ENCODE measurements around the gene KIF24.
"Not testable (repeated sequence)": the region's sequence is repeated elsewhere in the genome, so short reads cannot be mapped to it uniquely, and the experiment has no call there.

KIF24 gene, protein sequence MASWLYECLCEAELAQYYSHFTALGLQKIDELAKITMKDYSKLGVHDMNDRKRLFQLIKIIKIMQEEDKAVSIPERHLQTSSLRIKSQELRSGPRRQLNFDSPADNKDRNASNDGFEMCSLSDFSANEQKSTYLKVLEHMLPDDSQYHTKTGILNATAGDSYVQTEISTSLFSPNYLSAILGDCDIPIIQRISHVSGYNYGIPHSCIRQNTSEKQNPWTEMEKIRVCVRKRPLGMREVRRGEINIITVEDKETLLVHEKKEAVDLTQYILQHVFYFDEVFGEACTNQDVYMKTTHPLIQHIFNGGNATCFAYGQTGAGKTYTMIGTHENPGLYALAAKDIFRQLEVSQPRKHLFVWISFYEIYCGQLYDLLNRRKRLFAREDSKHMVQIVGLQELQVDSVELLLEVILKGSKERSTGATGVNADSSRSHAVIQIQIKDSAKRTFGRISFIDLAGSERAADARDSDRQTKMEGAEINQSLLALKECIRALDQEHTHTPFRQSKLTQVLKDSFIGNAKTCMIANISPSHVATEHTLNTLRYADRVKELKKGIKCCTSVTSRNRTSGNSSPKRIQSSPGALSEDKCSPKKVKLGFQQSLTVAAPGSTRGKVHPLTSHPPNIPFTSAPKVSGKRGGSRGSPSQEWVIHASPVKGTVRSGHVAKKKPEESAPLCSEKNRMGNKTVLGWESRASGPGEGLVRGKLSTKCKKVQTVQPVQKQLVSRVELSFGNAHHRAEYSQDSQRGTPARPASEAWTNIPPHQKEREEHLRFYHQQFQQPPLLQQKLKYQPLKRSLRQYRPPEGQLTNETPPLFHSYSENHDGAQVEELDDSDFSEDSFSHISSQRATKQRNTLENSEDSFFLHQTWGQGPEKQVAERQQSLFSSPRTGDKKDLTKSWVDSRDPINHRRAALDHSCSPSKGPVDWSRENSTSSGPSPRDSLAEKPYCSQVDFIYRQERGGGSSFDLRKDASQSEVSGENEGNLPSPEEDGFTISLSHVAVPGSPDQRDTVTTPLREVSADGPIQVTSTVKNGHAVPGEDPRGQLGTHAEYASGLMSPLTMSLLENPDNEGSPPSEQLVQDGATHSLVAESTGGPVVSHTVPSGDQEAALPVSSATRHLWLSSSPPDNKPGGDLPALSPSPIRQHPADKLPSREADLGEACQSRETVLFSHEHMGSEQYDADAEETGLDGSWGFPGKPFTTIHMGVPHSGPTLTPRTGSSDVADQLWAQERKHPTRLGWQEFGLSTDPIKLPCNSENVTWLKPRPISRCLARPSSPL (N-terminal part only)

DNA sequence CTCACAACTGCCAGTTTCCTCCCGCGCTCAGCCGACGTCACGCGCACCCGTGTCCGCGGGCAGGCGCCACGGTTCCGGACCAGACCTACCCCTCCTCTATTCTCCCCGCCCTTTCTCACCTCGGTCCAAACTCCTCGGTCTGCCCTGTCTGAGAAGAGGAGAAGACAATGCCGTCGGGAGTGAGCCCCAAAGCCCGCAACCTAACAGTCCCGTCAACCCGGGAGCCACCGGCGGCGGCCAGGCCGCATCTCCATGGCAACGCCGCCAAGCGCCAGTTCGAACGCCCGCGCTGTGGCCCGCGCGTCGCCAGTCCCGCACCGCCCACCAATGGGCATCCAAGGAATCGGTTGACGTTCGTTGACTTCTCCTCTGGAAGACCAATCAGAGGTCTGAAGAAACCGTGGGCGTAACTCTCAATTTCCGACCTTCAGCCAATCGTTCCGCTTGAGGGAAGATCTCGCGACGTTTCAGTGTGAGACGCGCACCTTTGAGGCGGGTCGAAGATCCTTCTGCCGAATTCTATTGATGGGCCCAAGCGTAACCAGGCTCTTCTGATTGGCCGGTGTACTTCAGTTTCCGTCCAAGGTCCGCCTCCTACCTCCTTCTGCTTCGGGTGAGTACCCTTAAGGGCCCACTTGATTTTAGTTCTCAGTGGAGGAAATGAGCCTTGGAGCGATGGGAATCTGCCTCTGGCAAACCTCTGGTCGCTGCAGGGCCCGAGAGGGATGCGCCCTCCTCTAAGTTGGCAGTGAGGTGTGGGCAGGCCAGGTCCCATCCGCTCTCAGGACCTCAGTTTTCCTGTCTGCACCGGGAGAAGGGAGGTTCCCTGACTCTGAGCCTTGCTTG is at the start of gene KIF24, which contains the start of gene NUDT2:
Gene KIF24, minus strand, starts transcription at position 282 of the 846 bp plus-strand sequence. CDS start 17,922 bp downstream, outside the sequence.
Gene NUDT2, plus strand, starts transcription at position 583 of the 846 bp plus-strand sequence. CDS start 9,471 bp downstream, outside the sequence.
- in situ Hi-C loops (cut with MboI; ENCODE audit: low sequenced_read_pairs): no loop called here

DNA sequence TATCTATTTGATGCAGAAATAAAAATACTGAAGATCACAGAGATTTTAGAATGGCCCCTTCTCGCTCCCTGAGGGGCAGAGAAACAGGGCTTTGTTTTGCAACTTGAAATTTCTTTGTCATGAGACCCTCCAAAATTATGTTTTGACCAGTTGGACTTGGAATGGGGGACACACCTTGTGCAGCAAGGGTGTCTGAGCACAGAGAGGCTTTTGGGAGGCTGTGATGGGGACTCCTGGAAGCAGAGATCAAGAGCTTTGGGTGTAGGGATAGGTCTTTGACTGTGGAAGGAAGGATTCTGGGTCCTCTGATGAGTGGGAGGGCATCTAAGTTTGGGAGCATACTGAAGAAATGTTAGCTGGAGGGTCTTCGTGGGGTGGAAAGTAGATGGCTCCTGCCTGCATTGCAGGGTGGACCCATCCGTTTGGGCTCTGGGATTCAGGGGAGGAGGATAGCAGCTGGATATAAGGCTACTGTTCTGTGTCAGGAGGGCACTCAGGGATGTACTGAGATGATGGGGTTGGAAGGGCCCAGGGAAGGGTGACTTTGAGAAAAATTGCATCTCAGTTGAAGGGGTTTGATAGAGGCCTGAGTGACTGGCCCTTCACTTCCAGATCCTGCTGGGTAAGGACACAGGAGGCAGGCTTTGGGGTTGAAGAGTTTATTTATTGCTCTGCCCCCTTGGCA is 49.5 kb upstream of the KIF24 start:
- in situ Hi-C loops (cut with MboI; ENCODE audit: low sequenced_read_pairs): no loop called here

GRCh38 chr9:34377404-34377746 is 48.3 kb upstream of the KIF24 start:
- in situ Hi-C loops (cut with MboI; ENCODE audit: low sequenced_read_pairs): no loop called here

DNA sequence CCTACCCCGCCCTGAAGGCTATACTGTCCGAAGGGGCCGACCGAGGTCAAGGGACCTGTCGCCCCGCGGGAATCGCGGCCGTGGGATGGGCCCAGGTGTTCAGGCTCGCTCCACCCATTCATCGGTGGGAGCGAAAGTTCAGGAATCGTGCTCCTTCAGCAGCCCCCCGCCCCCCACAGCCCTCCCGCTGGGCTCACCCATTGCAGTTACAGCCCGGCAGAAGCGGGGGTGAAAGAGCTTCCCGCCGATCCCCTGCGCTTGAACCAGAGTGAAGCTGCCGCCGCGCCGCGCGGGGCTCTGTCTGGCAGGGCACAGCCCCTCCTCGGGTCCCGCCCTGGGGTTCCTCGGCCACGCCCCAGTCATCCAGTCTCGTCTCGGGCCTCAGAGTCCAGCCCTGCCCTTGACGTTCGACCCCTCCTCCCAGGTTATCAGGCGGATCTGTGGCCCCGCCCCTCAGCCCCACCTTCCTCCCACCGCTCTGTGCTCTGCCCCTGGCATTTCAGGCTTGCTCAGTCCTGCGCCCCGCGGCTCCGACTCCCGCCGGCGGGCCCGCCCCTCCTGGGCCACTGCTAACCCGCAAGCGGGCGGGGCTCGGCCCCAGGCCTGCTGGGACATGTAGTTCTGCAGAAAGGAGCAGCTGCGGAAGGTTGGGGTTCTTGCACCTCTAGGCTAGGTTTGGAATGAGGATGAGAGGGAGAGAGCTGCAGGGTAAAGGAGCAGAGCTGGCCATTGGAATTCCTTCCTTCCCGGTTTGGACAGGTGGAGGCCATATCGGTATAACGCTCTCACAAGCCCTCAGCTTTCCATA is 47.7 kb upstream of the KIF24 start, which contains the start of gene MYORG:
Gene MYORG, minus strand, starts transcription at position 303 of the 808 bp plus-strand sequence. CDS start 3,955 bp downstream, outside the sequence.
- in situ Hi-C loops (cut with MboI; ENCODE audit: low sequenced_read_pairs): no loop called here

DNA sequence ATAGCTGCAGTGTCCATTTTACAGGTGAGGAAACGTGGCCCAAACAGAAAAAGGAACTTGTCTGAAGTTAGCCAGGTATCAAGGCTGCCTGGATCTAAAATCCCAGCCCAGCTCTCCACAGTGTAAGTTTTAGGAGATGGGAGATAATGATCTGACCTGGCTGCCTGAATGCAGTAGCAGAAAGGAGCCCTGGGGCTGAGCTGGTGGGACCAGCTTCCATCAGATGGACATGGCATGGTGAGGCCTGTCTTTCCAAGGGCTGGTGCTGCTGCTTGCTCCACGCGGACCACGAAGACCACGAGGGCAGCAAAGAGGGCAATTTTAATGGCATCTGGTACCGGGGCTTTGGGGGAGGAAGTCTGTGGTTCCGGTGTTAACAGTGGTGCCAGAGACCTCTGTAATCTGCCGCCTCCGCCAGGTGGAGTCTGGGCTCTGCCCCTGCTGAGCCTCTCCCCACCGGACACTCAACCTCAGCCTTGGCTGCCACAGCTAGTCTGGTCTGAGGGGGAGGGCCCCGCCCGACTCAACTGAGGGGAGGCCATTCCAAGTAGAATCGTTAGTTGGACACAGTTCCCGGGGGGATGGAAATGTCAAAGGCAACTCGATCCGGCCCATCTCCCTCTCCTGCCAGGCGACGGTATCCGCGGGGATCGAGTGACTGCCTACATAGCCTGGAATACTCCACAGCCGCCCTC is 47.0 kb upstream of the KIF24 start:
- in situ Hi-C loops (cut with MboI; ENCODE audit: low sequenced_read_pairs): no loop called here

GRCh38 chr9:34374905-34375552 is 46.0 kb upstream of the KIF24 start:
- in situ Hi-C loops (cut with MboI; ENCODE audit: low sequenced_read_pairs): no loop called here

GRCh38 chr9:34374339-34374738 is 45.3 kb upstream of the KIF24 start:
- in situ Hi-C loops (cut with MboI; ENCODE audit: low sequenced_read_pairs): no loop called here

GRCh38 chr9:34373749-34374148 is 44.7 kb upstream of the KIF24 start:
- in situ Hi-C loops (cut with MboI; ENCODE audit: low sequenced_read_pairs): no loop called here

DNA sequence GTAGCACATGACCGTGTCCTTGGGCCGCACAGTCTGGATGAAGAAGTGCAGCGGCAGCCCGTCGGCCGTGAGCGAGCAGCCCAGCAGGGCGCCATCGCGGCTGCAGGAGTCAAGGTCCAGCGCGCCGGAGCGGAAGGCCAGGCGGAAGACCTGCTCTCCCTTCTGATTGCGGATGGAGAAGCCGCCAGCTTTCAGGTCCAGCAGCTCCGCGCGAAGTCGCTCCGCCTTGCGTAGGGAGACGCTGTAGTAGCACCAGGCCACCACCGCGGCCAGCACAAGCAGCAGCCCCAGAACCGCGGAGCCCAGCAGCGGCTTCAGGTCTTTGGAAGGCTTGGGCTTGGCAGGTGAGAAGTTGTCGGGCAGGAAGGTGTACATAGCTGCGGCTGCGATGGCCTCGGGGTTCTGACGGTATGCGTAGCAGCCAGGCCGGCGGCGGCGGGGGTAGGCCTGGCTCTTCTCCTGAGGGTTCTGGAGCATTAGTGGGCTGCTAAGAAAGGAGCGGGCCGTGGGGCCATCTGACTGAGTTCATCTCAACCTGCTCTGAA is 43.5 kb upstream of the KIF24 start:
- in situ Hi-C loops (cut with MboI; ENCODE audit: low sequenced_read_pairs): no loop called here

- in situ Hi-C loops (cut with MboI; ENCODE audit: low sequenced_read_pairs): no loop called here
These were observed 42.9 kb upstream of the KIF24 start for GRCh38 chr9:34371886-34372466.

DNA sequence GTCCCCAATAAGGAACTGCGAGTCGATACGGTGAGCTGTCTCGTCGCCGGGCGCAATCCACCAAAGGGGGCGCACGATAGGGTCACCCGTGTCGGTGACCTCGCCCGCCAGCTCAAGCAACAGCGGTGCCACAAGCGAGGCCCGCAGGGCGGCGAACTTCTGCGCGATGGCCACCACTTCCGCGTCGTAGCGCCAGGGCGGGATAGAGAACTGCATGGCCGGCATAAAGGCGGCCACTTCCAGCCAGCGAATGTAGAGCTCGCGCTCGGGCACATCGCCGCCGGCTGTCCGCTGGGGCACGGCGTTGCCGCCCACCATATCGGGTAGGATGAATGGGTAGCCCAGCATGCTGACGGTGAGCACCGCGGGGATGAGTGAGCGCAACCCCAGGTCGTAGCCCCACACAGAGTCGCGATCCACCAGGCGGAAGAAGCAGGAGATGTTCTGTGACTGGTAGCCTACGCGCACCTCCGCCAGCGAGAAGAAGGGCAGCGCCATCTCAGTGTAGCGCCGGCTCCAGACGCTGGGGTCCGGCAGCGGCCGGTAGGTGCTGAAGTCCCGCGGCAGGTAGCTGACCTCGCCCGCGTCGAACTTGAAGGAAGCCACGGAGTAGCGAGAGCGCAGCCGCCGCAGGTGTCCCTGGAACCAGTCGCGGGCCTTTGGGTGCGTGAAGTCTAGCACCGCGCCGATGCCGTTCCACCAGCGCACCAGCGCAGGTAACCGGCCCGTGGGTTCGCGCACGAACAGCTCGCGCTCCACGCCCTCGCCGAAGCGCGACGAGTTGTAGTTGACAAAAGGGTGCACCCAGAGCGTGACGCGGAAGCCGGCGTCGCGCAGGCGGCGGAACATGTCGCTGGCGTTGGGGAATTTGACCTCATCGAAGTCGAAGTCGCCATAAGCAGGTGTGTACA is 42.2 kb upstream of the KIF24 start:
- in situ Hi-C loops (cut with MboI; ENCODE audit: low sequenced_read_pairs): no loop called here

DNA sequence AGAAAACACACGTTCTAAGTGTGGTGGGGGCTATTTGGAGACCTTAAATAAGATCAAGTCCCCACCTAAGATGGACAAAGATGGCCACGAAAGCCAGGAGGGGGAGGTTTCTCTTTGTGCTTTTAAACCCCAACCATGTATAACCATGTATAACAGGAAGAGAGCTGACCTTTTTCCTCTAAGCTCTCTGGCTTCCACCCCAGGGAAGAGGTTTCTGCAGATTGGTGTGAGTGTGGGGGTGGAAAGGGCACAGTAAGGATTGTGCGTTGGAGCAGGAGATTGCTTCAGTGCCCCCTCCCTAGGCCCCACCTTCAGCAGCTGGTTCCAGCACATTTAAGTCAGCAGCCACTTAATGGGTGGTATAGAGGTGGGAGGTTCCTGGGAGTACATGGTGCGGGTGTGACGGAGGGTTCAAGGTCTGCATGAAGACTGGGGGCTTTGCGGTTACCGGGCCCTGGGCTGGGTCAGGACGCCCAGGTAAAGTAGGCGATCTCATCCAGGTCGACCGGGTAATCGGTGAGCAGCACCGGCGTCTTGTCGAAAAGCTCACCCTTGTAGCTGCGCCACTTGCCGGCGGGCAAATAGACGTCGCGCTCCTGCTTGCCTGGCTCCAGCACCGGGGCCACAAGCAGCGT is 41.4 kb upstream of the KIF24 start:
- in situ Hi-C loops (cut with MboI; ENCODE audit: low sequenced_read_pairs): no loop called here

GRCh38 chr9:34369636-34370035 is 40.6 kb upstream of the KIF24 start:
- in situ Hi-C loops (cut with MboI; ENCODE audit: low sequenced_read_pairs): no loop called here

GRCh38 chr9:34368796-34369195 is 39.7 kb upstream of the KIF24 start:
- in situ Hi-C loops (cut with MboI; ENCODE audit: low sequenced_read_pairs): not testable (repeated sequence)

DNA sequence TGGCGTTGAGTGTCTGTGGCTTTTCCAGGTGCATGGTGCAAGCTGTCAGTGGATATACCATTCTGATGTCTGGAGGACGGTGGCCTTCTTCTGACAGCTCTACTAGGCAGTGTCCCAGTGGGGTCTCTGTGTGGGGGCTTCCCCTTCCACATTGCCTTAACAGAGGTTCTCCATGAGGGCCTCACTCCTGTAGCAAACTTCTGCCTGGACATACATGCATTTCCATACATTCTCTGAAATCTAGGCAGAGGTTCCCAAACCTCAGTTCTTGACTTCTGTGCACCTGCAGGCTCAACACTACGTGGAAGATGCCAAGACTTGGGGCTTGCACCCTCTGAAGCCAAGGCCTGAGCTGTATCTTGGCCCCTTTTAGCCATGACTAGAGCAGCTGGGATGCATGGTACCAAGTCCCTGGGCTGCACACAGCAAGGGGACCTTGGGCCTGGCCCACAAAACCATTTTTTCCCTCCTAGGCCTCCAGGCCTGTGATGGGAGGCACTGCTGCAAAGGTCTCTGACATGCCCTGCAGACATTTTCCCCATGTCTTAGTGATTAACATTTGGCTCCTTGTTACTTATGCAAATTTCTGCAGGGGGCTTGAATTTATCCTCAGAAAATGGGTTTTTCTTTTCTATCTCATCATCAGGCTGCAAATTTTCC is 38.8 kb upstream of the KIF24 start:
- in situ Hi-C loops (cut with MboI; ENCODE audit: low sequenced_read_pairs): not testable (repeated sequence)
